Spleen (tissue), 11 donors: ENCODE measurements around the gene IL15. TPM values are rescaled to one million over a fixed set of nuclear protein-coding genes. Genes with fewer than 3 reads are reported as not detected.
A peak's percentile ranks its signal among the peaks of the same experiment; 100 is the strongest.

ENCODE experiments used
- DNase-seq: peaks from one replicate; pipeline ENCODE4 v3.0.0-alpha.2; 2020
- H3K27ac ChIP-seq, 8 donors: fragments of 200-600 bp; sonication (generic) in 7 of 8; 1 replicate in 4 of 8; 2 replicates in 4 of 8; pipeline versions ENCODE4 v1.5.0 to v1.8.0; 2016 to 2021; ENCODE audit warnings: inconsistent platforms in 4 of 8, mild to moderate bottlenecking in 4 of 8, moderate library complexity in 1 of 8
- H3K27me3 ChIP-seq, 7 donors: fragments of 200-600 bp; sonication (generic) in 6 of 7; replicated peaks in 1 of 7; 1 replicate in 4 of 7; 2 replicates in 3 of 7; pipeline versions ENCODE4 v1.5.0 to v1.8.0; 2016 to 2021; ENCODE audit warnings: inconsistent platforms in 3 of 7, mild to moderate bottlenecking in 1 of 7
- H3K36me3 ChIP-seq, 6 donors: fragments of 200-600 bp; sonication (generic) in 5 of 6; 1 replicate in 4 of 6; 2 replicates in 2 of 6; pipeline versions ENCODE4 v1.5.0 to v1.8.0; 2016 to 2021; ENCODE audit warnings: inconsistent platforms in 2 of 6
- H3K4me1 ChIP-seq, 6 donors: fragments of 200-600 bp; sonication (generic) in 5 of 6; 1 replicate in 3 of 6; 2 replicates in 3 of 6; pipeline versions ENCODE4 v1.5.0 to v1.8.0; 2016 to 2021; ENCODE audit warnings: inconsistent platforms in 3 of 6
- H3K4me3 ChIP-seq, 8 donors: fragments of 200-600 bp; sonication (generic) in 7 of 8; 1 replicate in 4 of 8; 2 replicates in 4 of 8; pipeline versions ENCODE4 v1.5.0 to v1.8.0; 2016 to 2021; ENCODE audit warnings: inconsistent platforms in 4 of 8, mild to moderate bottlenecking in 4 of 8, moderate library complexity in 2 of 8
- H3K9me3 ChIP-seq, 8 donors: fragments of 200-600 bp; sonication (generic) in 7 of 8; 1 replicate in 4 of 8; 2 replicates in 4 of 8; pipeline versions ENCODE4 v1.5.0 to v1.8.0; 2016 to 2021; ENCODE audit warnings: inconsistent platforms in 4 of 8
- CTCF ChIP-seq, 11 experiments: fragments of 200-600 bp in 7 of 11; fragments of 450-650 bp in 4 of 11; sonication (generic) in 4 of 11; IDR thresholded peaks in 8 of 11; conservative IDR thresholded peaks in 3 of 11; 1 replicate in 7 of 11; 2 replicates in 4 of 11; pipeline versions ENCODE4 v1.4.0 to v1.8.0; 2016 to 2021; ENCODE audit warnings: antibody characterized with exemption in 11 of 11, inconsistent platforms in 4 of 11, mild to moderate bottlenecking in 1 of 11
- POLR2A ChIP-seq, 3 donors: fragments of 450-650 bp; IDR thresholded peaks; one replicate each; pipeline ENCODE4 v1.5.1; 2017; ENCODE audit warnings: antibody characterized with exemption in 3 of 3, mild to moderate bottlenecking in 1 of 3
- POLR2AphosphoS5 ChIP-seq, 3 donors: sonication (generic); formaldehyde crosslinking; IDR thresholded peaks; one replicate each; pipeline ENCODE4 v1.5.1; 2017; ENCODE audit warnings: antibody characterized with exemption in 3 of 3
- WGBS, 5 donors: extraction: QIAGEN DNeasy Blood & Tissue Kit in 3 of 5; methylation state at CpG; one replicate each; pipeline versions ENCODE4 v1.1.5 to v1.1.7; 2013 to 2018; 5-methylcytosine and 5-hydroxymethylcytosine counted together
- intact Hi-C: fragments of 100-400 bp; cut with DNase I; formaldehyde crosslinking; loops from one replicate; pipeline ENCODE4 v1.15.0; 2023; ENCODE audit warnings: low total_unique reads
- polyA plus RNA-seq, 3 donors: library from polyadenylated mRNA; stranded (reverse); fragments of 200-250 nt; gene quantifications; one replicate each; pipeline ENCODE4 v1.2.1, GENCODE V29; 2013
- total RNA-seq, 7 donors: library from RNA; depleted of rRNA in 3 of 7; stranded (reverse); fragments of >200 nt in 3 of 7; fragmentation: NEBNext Ultra II Directional in 4 of 7; extraction: Animal tissue kit (Norgen Biotek cat#: 25700) in 4 of 7; gene quantifications; one replicate each; pipeline versions ENCODE4 v1.1.0 to v1.2.1, GENCODE V29; 2016 to 2021
- donor health status: healthy with polysubstance abuse.
- donor health status: DM: no; HTN: no; CAD: no; lungs with moderate emphysema.
- donor health status: DM: no; HTN: no; CAD: no.
- donor health status: Bipolar disorder and iron deficiency.
- donor health status: healthy.
- donor health status: DM: no; HTN: no; CAD: no.
- donor health status: DM: yes; HTN: yes; CAD: no.

Gene IL15
- total and polyA plus RNA-seq, 10 donors, result 15.9 to 37.0 (median 21.1) TPM

- H3K36me3 ChIP-seq, result peaks cover 0 to 2% (median 0%) of the 10 kb centered on the region in 6 donors
- no peaks in the 10 kb centered on the region for H3K27me3 ChIP-seq
- DNase-seq, result no peak
- intact Hi-C loops, result no loop called here
- H3K27ac ChIP-seq, result no peak overlapping the region
- H3K9me3 ChIP-seq, result no peaks in the 10 kb centered on the region
- peaks cover 0 to 34% (median 7%) of the 10 kb centered on the region in 6 donors for H3K4me1 ChIP-seq
- no peak overlapping the region for H3K4me3 ChIP-seq
- TF ChIP-seq CTCF (IDR thresholded peaks at IDR 0.05 in 8 of 11, conservative IDR thresholded peaks at IDR 0.05 in 3 of 11) (no peak), POLR2A (IDR thresholded peaks at IDR 0.05) (no peak), POLR2AphosphoS5 (IDR thresholded peaks at IDR 0.05) (no peak)
- 84 to 94% (median 87%) methylated on average over 3 of the region's 3 CpGs for WGBS, 5 donors
These were observed 19.6 kb downstream of the IL15 start for GRCh38 chr4:141656031-141656430.

- no peak for TF ChIP-seq POLR2AphosphoS5 (IDR thresholded peaks at IDR 0.05)
- no peak for TF ChIP-seq CTCF (IDR thresholded peaks at IDR 0.05 in 8 of 11, conservative IDR thresholded peaks at IDR 0.05 in 3 of 11)
- no peak for TF ChIP-seq POLR2A (IDR thresholded peaks at IDR 0.05)
- H3K4me3 ChIP-seq, result no peak overlapping the region
These were observed 21.3 kb downstream of the IL15 start for GRCh38 chr4:141657550-141658250.

GRCh38 chr4:141658309-141658708, 21.9 kb downstream of the IL15 start:
- Histone ChIP-seq H3K27ac (peak overlapping the region in 1 of 8 donors; percentile 1), H3K36me3 (peaks cover 0 to 7% (median 0%) of the 10 kb centered on the region in 6 donors), H3K9me3 (no peaks in the 10 kb centered on the region), H3K4me3 (no peak overlapping the region), H3K27me3 (no peaks in the 10 kb centered on the region), H3K4me1 (peaks cover 0 to 22% (median 5%) of the 10 kb centered on the region in 6 donors)
- TF ChIP-seq CTCF (IDR thresholded peaks at IDR 0.05 in 8 of 11, conservative IDR thresholded peaks at IDR 0.05 in 3 of 11) (no peak), POLR2A (IDR thresholded peaks at IDR 0.05) (no peak), POLR2AphosphoS5 (IDR thresholded peaks at IDR 0.05) (no peak)
- WGBS, 5 donors, result 74 to 85% (median 81%) methylated on average over 2 of the region's 2 CpGs
- DNase-seq, result no peak
- intact Hi-C loops, result no loop called here

More at GRCh38 chr4:141657550-141658250, 21.3 kb downstream of the IL15 start:
- intact Hi-C loops, result no loop called here
- H3K36me3 ChIP-seq, result peaks cover 0 to 7% (median 0%) of the 10 kb centered on the region in 6 donors
- no peaks in the 10 kb centered on the region for H3K27me3 ChIP-seq
- WGBS, 5 donors, result 71 to 81% (median 79%) methylated on average over 5 of the region's 5 CpGs
- H3K9me3 ChIP-seq, result no peaks in the 10 kb centered on the region
- peak overlapping the region in 1 of 8 donors; percentile 1 for H3K27ac ChIP-seq
- no peak for DNase-seq
- peaks cover 0 to 26% (median 5%) of the 10 kb centered on the region in 6 donors for H3K4me1 ChIP-seq

- intact Hi-C loops, result no loop called here
- H3K9me3 ChIP-seq, result no peaks in the 10 kb centered on the region
- peaks cover 0 to 18% (median 3%) of the 10 kb centered on the region in 6 donors for H3K4me1 ChIP-seq
- no peaks in the 10 kb centered on the region for H3K27me3 ChIP-seq
- 61 to 71% (median 69%) methylated on average over 1 of the region's 1 CpG for WGBS, 5 donors
- no peak for DNase-seq
- H3K36me3 ChIP-seq, result peaks cover 0 to 7% (median 0%) of the 10 kb centered on the region in 6 donors
- TF ChIP-seq POLR2AphosphoS5 (IDR thresholded peaks at IDR 0.05) (no peak), CTCF (IDR thresholded peaks at IDR 0.05 in 8 of 11, conservative IDR thresholded peaks at IDR 0.05 in 3 of 11) (no peak), POLR2A (IDR thresholded peaks at IDR 0.05) (no peak)
- H3K27ac ChIP-seq, result no peak overlapping the region
- no peak overlapping the region for H3K4me3 ChIP-seq
These were observed 23.2 kb downstream of the IL15 start for GRCh38 chr4:141659539-141659938.
